ENCODE data around the gene GPAM.
"Not testable (repeated sequence)": the region's sequence is repeated elsewhere in the genome, so short reads cannot be mapped to it uniquely, and the experiment has no call there.

The GPAM gene, protein sequence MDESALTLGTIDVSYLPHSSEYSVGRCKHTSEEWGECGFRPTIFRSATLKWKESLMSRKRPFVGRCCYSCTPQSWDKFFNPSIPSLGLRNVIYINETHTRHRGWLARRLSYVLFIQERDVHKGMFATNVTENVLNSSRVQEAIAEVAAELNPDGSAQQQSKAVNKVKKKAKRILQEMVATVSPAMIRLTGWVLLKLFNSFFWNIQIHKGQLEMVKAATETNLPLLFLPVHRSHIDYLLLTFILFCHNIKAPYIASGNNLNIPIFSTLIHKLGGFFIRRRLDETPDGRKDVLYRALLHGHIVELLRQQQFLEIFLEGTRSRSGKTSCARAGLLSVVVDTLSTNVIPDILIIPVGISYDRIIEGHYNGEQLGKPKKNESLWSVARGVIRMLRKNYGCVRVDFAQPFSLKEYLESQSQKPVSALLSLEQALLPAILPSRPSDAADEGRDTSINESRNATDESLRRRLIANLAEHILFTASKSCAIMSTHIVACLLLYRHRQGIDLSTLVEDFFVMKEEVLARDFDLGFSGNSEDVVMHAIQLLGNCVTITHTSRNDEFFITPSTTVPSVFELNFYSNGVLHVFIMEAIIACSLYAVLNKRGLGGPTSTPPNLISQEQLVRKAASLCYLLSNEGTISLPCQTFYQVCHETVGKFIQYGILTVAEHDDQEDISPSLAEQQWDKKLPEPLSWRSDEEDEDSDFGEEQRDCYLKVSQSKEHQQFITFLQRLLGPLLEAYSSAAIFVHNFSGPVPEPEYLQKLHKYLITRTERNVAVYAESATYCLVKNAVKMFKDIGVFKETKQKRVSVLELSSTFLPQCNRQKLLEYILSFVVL

DNA sequence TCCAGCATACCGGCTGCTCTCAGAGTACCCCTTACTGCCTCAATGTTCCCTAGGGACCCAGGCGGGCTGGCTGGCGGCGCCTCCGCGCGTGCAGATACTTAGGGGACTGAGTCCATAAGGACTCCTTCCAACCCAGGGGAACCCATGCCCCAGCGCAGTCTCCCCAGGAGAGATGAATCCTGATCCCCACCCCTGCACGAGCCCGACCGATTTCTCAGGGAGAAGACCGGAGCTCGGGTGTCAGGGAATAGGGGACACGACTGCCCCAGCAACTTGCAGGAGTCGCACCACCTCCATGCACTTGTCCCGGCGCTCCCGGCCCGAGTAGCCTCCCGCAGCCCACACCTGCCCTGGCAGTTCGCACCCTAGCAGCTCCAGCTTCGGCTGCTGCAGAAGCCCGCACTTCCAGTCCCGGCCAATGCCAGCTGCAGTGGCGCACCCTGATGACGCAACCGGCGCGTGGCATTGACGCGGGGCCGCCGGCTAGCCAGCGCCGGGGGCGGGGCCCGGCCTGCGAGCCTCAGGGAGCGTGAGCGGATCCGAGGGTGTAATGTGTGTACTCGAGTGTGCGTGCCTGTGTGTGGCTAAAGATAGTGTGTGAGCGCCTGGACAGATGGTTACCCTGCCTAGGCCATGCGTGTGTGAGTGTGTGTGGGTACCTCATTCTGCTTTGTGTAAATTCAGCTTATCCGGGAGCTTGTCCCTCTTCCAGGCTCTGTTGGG lies at the start of gene GPAM:
TSS of gene GPAM (minus strand) at position 437 of the 723 bp plus-strand sequence. CDS start 1,981 bp downstream, outside the sequence.
- DNase-seq (ENCODE audit: low read depth), result peak; percentile 35

DNA sequence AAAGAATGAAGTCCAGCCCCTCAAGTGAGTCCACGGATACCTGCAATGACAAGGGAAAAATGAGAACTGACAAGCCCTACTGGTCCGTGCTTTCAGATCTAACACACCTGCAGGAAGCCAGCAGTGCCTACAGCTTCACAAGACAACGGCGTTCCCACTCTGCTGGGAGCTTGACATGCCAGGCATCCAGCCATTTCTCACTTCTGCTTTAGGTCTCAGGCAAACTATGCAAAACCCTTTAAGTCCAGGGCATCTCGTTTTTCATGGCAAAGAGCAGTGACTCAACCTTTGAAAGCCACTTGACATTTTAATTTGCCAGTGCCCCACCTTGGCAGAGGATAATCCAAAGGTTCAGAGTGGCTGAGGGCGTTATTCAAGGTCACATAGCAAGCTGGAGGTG lies 49.1 kb upstream of the GPAM start:
- no peak for DNase-seq (ENCODE audit: low read depth)

DNA sequence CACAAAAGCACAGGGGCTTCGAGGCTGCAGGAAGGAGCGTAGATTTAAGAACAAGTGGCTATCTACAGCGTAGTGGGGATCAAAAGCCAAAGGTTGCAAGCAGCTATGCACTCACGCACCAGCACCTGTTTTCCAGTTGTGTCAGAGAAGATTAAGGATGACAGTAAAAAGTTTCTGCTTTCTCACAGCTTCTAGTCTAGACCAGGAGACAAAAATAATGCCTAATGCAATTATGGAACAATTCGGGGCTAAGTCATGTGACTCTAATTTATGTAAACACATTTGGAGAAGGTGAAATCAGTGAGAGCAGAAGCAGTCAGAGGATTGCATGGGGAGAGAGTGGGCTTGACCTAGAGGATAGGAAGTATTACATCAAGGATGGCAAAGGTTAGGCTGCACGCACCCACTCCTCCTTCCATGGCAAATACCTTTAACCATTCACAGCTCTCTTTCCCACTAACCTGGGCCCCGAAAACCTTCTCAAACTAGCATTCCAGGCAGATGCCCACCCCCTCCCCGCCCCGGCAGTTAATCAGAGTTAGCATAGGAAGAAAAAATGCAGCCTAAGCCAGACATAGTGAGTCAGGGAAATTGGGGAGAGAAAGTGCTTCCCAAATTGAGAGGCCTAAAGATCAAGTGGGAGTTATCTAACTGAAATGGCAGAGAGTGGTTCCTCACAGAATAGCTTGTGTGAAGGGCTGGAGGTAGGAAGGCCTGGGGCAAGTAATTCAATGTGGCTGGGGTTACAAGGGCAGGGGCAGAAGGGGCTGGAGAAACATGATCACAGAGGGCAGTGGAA lies 48.2 kb upstream of the GPAM start:
- DNase-seq (ENCODE audit: low read depth), result no peak

DNA sequence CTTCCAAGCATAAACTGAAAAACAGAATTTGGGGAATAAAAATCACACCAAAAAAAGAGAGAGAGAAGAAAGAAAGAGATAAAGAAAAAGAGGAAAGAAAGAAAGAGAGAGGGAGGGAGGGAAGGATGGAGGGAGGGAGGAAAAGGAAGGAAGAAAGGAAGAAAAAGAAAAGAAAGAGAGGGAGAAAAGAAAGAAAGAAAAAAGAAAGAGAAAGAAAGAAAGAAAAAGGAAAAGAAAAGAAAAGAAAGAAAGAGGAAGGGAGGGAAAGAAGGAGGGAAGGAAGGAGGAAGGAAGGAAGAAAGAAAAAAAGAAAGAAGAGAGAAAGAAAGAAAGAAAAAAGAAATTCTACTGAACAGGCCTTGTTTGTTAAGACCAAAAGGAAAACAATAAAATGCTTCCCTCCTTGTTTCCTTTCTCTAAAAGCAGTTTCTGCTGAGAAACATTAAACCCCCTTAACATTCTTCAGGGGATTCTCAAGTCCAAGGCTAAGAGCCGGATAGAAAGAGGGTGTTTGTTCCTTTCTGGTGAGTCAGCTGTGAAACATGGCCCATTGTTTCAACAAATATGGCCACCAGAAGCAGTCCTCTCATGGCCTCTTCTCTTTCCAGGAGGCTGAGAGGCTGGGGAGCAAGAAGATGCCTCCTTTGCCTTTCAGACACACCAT lies 46.9 kb upstream of the GPAM start:
- no peak for DNase-seq (ENCODE audit: low read depth)

DNA sequence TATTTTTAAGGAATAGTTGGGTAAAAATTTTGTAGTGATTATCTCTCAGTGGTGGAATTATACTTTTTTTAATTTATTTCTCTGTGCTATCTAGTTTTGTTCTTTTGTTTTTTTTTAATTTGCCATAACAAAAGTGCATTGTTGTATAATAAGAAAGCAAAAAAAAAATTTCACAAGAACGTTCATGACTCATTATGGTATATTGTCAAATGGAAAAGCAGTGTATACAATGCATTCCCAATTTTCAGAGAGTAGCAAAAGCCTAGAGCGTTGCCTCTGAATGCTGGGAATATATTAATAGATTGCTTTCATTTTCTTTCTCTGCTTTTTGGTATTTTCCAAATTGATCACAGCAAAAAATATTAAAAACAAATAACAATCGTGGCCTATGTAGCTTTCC lies 46.3 kb upstream of the GPAM start:
- DNase-seq (ENCODE audit: low read depth), result no peak

DNA sequence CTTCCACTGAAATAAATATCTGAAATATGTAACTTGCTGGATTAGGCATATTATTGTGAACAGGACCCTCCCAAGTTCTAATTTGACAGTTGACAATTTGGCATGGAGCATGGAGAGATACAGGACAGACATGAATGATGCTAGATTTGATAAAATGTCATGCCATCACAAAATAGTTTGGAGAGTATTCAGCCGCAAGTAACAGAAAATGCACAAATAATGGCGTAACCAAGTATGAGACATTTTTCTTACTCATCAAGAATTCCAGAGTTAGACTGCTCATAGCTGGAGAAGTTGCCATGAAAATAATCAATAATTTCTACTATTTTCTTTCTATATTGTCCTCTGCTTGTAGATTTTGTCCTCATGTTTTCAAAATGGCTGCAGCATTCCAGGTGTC lies 45.5 kb upstream of the GPAM start:
- peak; percentile 60 for DNase-seq (ENCODE audit: low read depth)

DNA sequence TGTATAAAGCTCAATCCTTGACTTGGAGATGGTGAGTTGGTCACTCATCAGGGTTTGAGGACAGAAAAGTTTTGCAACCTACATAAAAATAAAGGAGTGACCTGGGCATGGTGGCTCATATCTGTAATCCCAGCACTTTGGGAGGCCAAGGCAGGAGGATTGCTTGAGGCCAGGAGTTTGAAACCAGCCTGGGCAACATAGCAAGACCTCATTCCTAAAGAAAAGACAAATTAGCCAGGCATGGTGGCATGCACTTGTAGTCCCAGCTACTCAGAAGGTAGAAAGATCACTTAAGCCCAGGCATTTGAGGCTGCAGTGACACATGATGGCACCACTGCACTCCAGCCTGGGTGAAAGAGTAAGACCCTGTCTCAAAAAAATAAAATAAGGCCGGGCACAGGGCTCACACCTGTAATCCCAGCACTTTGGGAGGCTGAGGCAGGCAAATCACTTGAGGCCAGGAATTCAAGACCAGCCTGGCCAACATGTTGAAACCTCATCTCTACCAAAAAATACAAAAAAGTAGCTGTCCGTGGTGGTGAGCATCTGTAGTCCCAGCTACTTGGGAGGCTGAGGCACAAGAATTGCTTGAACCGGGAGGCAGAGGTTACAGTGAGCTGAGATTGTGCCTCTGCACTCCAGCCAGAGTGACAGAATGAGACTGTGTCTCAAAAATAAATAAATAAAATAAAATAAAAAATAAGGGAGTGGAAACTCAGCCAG lies 45.0 kb upstream of the GPAM start:
- not testable (repeated sequence) for DNase-seq (ENCODE audit: low read depth)

DNA sequence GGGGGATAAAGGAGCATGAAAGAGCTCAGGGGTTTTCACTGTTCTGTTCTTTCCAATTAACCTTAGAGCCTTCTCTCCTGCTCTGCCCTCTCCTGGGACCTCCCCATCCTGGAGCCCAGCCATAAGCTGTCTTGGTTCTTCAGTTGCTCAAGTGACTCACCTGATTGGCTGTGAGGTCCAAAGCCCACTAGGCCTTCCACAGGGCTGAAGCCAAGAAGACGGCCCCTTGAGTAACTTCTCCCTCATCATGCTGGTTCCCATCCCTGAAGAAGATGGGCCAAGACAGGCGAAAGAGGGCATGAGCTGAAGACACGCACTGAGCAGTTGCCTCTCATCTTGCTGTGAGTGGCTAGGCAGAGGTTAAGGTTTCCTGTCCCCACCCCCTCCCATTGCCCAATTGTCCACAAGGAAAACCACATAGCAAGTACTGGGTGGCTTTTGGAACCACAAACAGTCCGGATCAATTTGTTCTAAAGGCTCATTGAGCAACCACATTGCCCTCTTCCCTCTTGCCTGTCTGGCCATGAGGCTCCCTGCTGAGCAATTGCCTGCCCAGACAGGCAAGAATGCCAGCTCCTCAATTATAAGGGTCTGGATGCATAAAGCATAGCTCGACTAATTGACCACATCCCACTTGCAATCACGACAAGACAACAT lies 43.9 kb upstream of the GPAM start:
- DNase-seq (ENCODE audit: low read depth), result peak; percentile 49

DNA sequence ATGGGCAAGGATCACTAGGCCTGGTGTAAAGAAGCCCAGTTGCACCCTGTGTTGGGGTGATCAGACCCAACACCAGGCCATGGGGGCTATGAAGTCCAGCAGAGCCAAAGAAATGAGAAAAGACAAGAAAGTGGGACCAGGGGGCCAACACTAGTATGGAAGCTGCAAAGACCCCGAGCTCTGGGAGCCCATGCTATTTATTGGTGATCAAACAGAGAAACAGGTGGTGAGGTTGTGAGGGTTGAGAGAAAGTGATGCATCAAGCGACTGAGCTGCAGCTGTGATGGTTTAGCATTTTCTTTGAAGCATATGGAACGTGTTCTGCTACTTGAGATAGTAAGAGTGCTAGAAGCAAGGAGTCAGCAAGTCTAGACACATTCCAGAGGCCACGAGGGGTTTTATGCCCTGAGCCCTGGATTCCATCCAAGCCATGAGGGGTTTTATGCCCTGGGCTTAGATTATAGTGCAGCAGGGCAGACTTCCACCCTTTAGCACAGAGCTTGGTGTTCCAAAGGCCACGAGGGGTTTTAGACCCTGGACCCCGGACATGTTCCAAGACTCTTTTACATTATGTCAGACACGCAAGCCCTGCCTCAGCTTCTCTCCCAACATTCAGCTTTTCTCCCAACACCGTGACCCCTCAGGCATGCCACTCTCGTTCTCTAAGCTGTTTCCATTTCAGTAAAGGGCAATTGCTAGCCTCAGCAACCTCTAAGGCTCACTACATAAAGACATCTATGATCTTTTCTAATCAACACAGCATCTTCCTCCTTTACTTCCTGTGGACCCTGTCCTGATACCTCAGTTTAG lies 43.1 kb upstream of the GPAM start:
- no peak for DNase-seq (ENCODE audit: low read depth)

DNA sequence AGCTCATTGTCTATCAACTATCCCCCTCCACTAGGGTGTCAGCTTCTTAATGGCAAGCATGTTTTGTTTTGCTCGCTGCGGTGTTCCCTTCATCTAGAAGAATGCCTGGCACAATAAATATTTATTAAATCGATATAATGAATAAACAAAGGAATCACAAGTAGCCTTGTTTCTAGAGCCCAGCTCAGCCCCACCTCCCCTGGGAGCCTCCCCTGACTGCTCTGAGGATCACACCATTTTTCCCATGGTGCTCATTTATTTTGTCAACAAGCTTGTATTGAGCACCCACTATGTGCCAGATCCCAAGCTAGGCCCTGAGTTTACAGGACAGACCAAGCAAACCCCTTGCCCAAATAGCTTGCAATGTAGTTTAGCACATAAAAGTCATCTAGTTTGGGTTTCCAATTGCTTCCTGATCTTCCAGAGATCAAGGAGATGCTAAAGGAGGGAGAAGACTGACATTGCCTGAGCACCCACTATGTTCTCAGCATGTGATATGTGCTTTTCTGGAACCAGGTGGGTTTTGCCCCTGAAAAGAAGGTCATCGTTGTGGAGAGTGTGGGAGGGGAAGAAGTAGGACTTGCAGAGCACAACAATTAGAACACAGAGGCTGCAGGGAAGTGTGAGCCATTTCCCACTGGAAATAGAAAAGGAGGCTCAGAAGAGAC lies 42.3 kb upstream of the GPAM start:
- DNase-seq (ENCODE audit: low read depth), result no peak

DNA sequence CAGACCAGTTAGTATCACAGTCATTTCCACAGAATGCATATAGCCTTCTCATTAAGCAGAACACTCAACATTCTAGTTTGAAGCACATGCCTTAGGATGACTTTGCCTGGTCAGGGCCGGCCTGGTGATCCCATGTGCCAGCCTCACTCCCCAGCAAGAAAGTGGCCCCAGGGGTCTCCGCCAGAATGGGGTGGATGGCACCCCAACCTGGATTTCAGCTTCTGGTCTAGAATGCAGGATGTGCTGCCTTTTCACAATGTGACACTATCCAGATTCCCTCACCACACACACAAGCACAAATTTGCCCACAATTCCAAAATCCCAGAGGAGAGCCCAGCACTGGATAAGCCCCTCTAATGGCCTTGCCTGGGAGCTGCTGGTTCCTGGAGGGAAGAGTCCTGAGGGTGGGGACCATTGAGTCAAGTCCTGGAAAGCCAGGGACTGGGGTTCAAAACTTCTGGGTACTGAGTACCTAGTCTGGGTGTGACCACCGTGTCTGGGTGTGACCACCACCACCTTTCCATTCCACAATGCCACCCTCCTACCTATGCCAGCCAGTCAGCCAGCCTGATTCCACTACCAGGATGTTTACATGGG lies 41.5 kb upstream of the GPAM start:
- DNase-seq (ENCODE audit: low read depth), result no peak

DNA sequence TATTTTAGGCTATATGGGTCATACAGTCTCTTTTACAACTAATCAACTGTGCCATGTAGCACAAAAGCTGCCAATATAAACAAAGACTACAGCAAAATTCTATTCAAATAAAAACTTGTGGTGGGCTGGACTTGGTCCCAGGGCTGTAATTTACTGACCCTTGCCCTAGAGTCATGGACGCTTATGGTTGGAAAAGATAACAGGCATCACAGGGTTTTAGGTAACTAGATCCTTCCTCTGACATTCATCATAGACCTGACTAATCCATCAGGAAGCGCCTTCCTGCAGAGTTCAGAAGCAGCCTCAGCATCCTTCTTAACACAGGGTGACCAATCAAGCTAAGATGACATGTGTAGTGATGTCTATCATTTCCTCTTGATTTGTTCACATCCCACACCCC lies 40.2 kb upstream of the GPAM start:
- DNase-seq (ENCODE audit: low read depth), result no peak

DNA sequence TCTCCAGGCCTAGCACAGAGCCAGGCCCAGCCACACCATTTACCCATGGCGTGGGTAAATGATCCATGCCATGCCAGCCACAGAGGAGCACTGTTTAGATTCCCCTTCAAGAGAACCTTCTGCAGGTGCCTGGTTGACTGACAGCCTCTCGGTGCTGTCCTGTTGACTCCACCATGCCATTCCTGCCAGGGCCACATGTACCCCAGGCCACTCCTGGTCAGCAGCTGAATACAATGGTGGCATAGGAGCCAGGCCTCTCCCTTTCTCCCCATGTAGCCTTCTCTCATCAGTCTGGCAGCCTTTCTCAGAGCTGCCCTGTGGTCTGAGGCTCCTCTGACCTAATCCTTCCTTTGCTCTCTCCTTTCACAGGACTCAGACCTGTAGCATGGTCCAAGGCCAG lies 39.2 kb upstream of the GPAM start:
- DNase-seq (ENCODE audit: low read depth), result no peak

DNA sequence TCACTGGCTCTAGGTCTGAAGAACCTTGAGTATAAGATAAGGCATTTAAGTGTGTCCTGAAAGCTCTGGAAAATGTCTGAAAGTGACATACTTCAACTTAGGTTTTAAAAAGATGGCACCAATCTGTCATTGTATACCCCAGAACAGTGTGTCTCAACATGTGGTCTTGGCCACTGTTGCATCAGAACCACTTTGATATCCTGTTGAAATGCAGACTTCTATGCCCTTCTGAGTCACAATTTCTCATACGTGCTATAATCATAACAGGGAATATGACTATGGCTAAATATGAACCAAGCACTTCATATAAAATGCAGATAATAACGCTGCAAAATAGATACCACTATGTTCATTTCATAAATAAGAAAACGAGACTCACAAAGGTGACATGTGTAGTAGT lies 38.0 kb upstream of the GPAM start:
- DNase-seq (ENCODE audit: low read depth), result no peak

DNA sequence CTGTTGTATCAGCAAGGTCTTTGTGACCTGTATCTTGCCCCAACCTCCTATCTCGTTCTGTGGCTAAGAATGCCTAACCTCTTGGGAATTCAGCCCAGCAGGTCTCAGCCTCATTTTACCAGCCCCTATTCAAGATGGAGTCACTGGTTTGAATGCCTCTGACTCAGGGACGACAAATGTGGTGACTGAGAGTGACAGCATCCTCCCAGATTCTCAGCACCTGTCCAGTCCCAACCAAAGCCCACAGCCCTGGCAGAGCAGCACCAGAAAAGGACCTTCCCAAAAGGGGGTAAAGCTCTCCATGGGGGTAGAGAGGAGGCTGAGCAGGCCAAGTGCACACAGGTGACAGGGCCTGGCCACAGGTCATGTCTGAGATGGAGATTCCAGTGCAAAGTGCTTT lies 35.4 kb upstream of the GPAM start:
- no peak for DNase-seq (ENCODE audit: low read depth)

DNA sequence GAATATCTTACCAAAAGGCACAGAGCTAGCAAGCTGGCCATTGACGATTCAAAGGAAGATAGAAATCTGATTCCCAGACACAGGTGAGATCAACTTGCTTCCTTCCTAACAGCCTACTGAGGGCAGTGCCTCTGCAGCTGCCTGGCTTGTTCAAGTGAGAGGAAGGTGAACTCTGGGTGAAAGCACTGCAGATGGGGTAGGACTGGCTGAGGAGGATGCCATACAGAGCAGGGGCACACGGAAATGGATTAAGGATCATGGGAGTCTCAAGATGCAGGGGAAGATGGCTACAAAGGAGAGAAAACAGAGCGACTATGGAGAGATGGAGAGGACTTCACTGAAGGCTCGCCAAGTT lies 34.4 kb upstream of the GPAM start:
- DNase-seq (ENCODE audit: low read depth), result no peak

DNA sequence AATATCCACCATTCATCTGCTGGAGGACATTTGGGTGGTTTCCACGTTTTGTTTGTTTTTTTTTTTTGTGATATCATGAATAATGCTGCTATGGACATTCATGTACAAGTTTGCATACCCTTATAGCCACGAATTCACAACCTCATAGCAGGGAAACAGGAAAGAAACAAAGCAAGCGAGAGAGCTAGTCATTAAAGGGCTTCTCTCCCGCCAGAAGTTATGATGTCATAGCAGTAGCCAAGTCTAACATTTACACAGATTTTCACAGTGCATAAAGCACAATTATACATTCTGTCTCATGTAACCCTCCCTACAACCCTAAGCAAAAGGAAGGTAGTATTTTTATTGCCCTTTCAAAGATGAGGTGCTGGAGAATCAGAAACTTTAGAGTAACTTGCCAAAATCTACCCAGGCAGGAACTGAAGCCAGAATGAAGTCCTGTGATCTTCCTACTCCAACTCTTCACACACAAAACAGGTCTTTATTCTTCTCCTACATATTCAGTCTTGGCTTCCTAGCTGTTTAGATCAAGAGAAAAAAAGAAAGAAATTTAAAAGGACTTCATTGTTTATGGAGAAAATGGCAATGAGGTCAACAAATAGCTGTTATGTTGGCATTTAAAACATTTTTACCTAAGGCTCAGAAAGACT lies 33.9 kb upstream of the GPAM start:
- no peak for DNase-seq (ENCODE audit: low read depth)

DNA sequence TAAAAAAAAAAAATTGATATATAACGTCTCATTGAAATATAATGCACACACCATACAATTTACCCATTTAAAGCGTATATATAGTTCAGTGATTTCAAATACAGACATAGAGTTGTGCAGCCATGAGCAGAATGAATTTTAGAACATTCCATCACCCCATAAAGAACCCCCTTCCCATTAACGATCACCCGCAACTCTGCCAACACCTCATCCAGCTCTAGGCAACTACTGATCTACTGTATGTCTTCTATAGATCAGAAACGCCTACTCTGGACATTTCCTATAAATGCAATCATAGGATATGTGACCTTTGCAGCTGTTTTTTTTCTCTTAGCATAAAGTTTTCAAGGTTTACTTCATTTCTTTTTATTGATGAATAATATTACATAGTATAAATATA lies 33.4 kb upstream of the GPAM start:
- no peak for DNase-seq (ENCODE audit: low read depth)

Data from HS-5 (cell line).